ENCODE results near the gene SLC9A8. TPM values are rescaled to one million over a fixed set of nuclear protein-coding genes. Genes with fewer than 3 reads are reported as not detected.

Gene SLC9A8
- polyA plus RNA-seq, 2 of the 4 experiments (the other 2 are of a cell fraction) = 5.0 to 7.9 TPM

- no peak for FAIRE-seq
- Histone ChIP-seq H3K9me3 (no peaks in the 10 kb centered on the region), H3K4me3 (no peak overlapping the region), H3K4me1 (peaks cover 18% of the 10 kb centered on the region), H3K4me2 (no peak overlapping the region), H3K27ac (peak overlapping the region in 1 of 2 experiments; percentile 71; a peak in 3 of 6 replicates)
- ATAC-seq = peak in 1 of 2 experiments; percentile 5; a peak in 2 of 6 replicates
- TF ChIP-seq HDAC2 (IDR thresholded peaks at IDR 0.05) (no peak), FOSB (CRISPR knock-in tag; IDR thresholded peaks at IDR 0.05) (no peak), MAFK (IDR thresholded peaks at IDR 0.05; ENCODE audit: partially characterized antibody) (no peak), NPAS2 (CRISPR knock-in tag; IDR thresholded peaks at IDR 0.05; ENCODE audit: borderline replicate concordance) (no peak), TFCP2L1 (CRISPR knock-in tag; IDR thresholded peaks at IDR 0.05) (no peak), BHLHE40 (IDR thresholded peaks at IDR 0.05; ENCODE audit: low read depth, low read length) (no peak), ELK1 (IDR thresholded peaks at IDR 0.05; ENCODE audit: low read depth, low read length) (no peak), REST (IDR thresholded peaks at IDR 0.05) (no peak), HMGXB4 (CRISPR knock-in tag; IDR thresholded peaks at IDR 0.05; ENCODE audit: borderline replicate concordance) (no peak), RAD21 (conservative IDR thresholded peaks at IDR 0.05 in 1 of 2, IDR thresholded peaks at IDR 0.05 in 1 of 2) (no peak), ZSCAN20 (CRISPR knock-in tag; IDR thresholded peaks at IDR 0.05) (no peak)
- 85% methylated on average over 28 of the region's 32 CpGs for WGBS (ENCODE audit: missing lambda C conversion rate)
- ChIA-PET POLR2A (no interaction called here), CTCF (interaction anchor here (0.5 to 13.0 kb wide), 52 partner anchors 10 to 575 kb away, joined by 3 to 226 read pairs (median 6); partner anchors contain the start of gene SPATA2)
- no peak for DNase-seq (ENCODE audit: low read depth in 1 of 2, low spot score in 1 of 2)
Observed at GRCh38 chr20:49887251-49888211, 74.9 kb downstream of the SLC9A8 start.

GRCh38 chr20:49888212-49889000, 75.8 kb downstream of the SLC9A8 start:
- 40% methylated on average over 15 of the region's 18 CpGs for WGBS (ENCODE audit: missing lambda C conversion rate)
- POLR2A ChIA-PET = interaction anchor here (0.6 kb wide), 1 partner anchor 278 kb away, joined by 3 read pairs; no protein-coding TSS in a partner anchor
- Histone ChIP-seq H3K9me3 (no peaks in the 10 kb centered on the region), H3K4me2 (no peak overlapping the region), H3K4me1 (peaks cover 18% of the 10 kb centered on the region), H3K27ac (peak overlapping the region in 1 of 2 experiments; percentile 71; a peak in 3 of 6 replicates), H3K4me3 (no peak overlapping the region)
- peak; percentile 56 to 81; a peak in 5 of 6 replicates for ATAC-seq
- CTCF ChIA-PET = interaction anchor here (0.5 to 13.0 kb wide), 54 partner anchors 8 to 584 kb away, joined by 3 to 226 read pairs (median 5); partner anchors contain the start of gene SPATA2
- FAIRE-seq = no peak
- TF ChIP-seq NR3C1 (IDR thresholded peaks at IDR 0.05) = no peak
- peak; percentile 93 for TF ChIP-seq CTCF (IDR thresholded peaks at IDR 0.05)
- peak; percentile 87 to 89 for TF ChIP-seq RAD21 (conservative IDR thresholded peaks at IDR 0.05 in 1 of 2, IDR thresholded peaks at IDR 0.05 in 1 of 2)
- TF ChIP-seq POLR2AphosphoS2 (conservative IDR thresholded peaks at IDR 0.05; ENCODE audit: low read length) = no peak
- TF ChIP-seq JUNB (IDR thresholded peaks at IDR 0.05) = no peak
- TF ChIP-seq SMC3 (IDR thresholded peaks at IDR 0.05) = peak; percentile 76
- no peak for TF ChIP-seq ELK1 (IDR thresholded peaks at IDR 0.05; ENCODE audit: low read depth, low read length)
- DNase-seq (ENCODE audit: low read depth in 1 of 2, low spot score in 1 of 2) = peak; percentile 66 to 77
